GM21529 (cell line): ENCODE measurements around the gene LEMD3.

ENCODE experiments used
- ATAC-seq: cut with Tn5 transposase; IDR thresholded peaks from one replicate; pipeline ENCODE4 v1.9.1; 2021; ENCODE audit not compliant: unreplicated experiment

Gene LEMD3

DNA sequence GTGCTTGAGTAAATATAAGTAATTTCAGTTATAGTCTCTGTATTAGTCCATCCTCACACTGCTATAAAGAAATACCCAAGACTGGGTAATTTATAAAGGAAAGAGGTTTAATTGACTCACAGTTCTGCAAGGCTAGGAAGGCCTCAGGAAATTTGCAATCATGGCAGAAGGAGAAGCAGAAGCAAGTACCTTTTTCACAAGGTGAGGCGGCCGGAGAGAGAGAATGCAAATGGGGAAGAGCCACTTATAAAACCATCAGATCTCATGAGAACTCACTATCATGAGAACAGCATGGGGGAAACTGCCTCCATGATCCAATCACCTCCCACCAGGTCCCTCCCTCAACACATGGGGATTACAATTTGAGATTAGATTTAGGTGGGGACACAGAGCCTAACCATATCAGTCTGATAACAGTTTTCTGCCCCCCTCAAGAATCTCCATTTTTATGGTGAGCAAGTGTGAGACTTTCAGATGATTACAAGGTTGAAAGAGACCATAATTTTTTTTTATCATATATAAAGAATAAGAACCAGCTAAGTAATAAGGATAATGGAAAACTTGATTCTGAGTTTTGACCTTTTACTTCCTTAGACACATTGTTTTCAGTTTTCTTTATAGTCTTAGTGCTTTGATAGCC is 35.6 kb downstream of the LEMD3 start:
- ATAC-seq: no peak

DNA sequence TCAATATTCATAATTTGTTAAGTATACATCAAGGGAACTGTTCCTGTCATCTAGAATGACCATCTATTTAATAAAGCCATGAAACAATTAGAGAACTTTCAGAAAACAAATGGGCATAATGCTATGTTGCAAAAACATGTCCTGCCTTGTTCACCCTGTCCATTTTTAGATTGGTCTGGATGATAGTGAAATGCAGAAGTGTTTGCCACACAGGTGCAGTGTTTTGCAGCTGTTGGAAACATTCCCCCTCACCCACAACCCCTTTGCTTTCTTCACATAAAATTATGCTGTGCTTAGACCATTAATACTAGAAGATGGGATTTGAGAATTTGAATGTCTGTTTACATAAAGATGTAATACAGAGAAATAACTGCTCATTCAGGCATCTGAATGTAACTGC is 36.5 kb downstream of the LEMD3 start:
- peak; percentile 50 for ATAC-seq

- no peak for ATAC-seq
Observed at GRCh38 chr12:65208125-65208524, 38.7 kb downstream of the LEMD3 start.

- no peak for ATAC-seq
Observed at GRCh38 chr12:65208964-65209654, 39.7 kb downstream of the LEMD3 start.

DNA sequence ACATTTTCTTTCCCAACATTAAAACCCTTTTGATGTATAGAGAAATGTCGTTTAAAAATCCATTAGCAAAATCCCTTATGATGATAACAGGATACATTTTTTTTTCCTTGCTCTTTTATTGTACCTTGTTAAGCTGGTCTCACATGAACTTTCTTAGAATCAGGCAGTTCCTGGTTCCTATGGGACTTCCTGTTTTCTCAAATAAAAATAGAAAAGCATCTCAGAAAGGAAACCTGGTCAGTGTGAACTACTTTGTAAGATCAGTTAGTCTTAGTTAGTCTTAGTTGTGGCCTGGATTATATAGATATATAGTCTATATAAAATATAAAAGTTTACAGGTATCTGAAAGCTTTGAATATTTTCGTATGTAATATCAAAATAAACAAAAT is 40.3 kb downstream of the LEMD3 start:
- ATAC-seq: peak; percentile 90

DNA sequence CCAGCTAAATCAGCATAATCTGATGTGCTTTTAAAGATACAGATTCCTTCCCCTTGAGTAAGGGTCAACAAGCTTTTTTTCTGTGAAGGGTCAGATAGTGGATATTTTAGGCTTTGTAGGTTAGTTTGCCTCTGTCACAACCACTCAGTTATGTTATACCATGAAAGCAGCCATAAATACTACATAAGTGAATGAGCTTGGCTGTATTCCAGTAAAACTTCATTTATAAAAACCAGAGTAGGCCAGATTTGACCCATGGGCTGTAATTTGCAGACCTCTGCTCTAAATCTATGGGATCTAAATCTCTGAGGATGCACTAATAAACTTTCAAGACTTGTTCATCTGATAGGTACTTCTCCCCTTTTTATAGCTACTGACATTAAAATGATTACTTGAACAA is 47.7 kb downstream of the LEMD3 start:
- no peak for ATAC-seq

DNA sequence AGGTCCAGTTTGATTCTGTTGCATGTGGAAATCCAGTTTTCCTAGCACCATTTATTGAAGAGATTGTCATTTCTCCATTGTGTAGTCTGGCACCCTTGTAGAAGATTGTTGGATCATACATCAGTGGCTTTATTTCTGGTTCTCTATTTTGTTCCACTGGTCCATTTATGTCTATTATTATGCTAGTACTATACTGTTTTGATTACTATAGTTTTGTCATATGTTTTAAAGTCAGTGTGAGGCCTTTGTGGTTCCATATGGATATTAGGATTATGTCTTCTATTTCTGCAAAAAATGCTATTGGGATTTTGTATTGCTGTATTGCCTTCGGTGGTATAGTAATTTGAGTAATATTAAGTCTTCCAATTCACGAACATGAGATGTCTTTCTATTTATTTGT is 51.4 kb downstream of the LEMD3 start:
- ATAC-seq: no peak

DNA sequence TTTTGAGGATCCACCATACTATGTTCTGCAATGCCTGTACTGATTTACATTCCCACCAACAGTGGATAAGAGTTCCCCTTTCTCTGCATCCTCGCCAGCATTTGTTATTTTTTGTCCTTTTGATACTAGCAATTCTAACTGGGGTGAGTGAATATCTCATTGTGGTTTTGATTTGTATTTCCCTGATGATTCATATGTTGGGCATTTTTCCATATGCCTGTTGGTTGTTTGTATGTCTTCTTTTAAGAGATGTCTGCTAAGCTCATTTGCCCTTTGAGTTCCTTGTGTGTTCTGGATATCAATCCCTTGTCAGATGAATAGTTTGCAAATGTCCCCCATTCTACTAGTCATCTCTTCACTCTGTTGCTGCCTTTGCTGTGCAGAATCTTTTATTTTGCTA is 60.1 kb downstream of the LEMD3 start:
- ATAC-seq: no peak

DNA sequence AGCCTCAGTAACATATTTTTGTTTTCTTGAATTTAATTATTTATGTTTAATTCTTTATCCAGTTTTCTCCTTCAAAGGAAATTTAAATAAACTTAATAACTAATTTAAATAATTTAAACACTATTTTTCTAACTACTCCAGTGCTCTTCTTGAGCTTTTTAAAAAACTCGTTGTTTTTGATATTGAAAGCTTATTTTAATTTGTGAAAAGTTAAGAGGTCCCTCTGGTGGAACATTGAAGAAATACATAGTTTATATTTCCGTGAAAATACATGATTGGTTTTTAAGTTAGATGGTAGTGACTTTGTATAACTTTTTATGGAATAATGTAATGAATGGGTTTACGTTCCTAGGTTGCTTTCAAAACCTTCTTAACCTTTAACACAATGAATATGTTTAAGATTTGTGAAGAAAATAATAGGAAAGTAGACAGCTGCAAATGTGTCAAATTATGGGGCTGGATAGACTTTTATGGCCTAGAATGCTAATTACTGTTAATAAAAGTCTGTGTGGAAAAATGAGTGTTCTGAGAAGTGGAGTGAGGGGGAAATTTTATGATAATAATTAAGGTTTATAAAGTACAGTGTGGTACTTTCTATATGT is 63.2 kb downstream of the LEMD3 start:
- peak; percentile 52 for ATAC-seq

- no peak for ATAC-seq
Observed at GRCh38 chr12:65237153-65237552, 67.8 kb downstream of the LEMD3 start.

GRCh38 chr12:65238609-65239008 is 69.2 kb downstream of the LEMD3 start:
- no peak for ATAC-seq

- no peak for ATAC-seq
Observed at GRCh38 chr12:65248656-65249633, 79.6 kb downstream of the LEMD3 start.

DNA sequence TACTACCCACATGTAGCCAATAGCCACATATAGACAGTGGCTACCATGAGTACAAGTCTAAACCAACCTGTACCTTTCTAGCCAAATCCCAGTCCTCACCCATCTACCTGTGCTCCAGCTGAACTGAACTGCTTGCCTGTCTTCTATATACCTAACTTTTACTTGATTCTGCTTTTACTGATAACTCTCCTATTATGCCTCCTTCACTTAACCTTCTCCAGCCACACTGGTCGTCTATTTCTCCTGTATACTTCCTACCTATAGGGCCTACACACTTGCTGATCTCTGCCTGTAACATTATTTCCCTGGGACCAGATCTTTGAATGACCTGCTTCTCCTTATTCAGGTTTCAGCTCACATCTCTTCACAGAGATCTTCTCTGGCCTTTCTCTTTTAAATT is 83.1 kb downstream of the LEMD3 start:
- no peak for ATAC-seq

- ATAC-seq: no peak
Observed at GRCh38 chr12:65257986-65258385, 88.6 kb downstream of the LEMD3 start.

GRCh38 chr12:65259501-65259900 is 90.1 kb downstream of the LEMD3 start:
- no peak for ATAC-seq

DNA sequence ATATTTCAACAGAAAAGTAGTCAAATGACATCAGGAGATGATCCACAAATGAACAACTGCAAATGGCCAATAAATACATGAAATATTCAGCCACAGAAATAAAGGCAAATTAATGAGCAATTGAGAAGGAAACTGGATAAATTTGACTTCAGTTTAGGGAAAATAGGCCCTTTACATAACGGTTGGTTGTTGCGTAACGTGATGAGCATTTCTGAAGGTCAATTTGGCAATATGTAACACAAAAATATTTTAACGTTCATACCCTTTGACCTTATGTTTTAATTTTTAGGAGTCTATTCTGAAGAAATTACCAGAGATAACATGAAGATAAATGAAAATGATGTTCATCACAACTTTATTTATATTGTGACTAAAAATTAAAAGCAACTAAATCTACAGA is 94.4 kb downstream of the LEMD3 start:
- ATAC-seq: no peak

- ATAC-seq: no peak
Observed at GRCh38 chr12:65266408-65266807, 97.0 kb downstream of the LEMD3 start.

- ATAC-seq: no peak
Observed at GRCh38 chr12:65269603-65270002, 100.2 kb downstream of the LEMD3 start.

DNA sequence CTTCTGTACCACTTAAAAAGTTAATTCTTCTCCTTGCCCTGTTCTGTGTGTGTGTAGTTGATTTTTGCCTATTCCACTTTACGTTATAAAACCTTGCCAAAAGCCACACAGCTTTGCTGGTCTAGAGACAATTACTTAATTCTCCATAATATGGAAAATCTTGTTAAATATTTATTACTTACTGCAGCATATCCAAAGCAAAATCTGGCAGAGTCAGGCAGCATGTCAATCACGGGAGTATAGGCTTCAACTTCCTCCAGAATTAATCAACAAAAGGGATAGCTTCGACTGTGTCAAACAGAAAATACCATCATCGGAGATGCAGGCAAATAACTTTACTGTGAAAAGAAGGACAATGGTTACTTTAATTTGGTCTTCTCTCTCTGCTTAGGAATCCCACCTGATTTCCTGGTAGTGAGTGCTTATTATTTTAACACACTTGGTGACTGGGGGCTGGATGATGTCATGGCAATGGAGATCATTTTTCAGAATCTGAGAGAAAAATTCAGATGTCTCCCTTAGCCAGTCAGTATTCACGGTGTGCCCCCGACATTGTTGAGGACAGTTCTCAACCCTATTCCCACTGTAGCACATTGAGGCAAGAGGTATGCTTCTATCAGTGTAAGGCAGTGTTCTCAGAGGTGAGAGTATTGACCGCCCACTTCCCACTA is 105.4 kb downstream of the LEMD3 start:
- ATAC-seq: no peak

GRCh38 chr12:65275627-65276026 is 106.2 kb downstream of the LEMD3 start:
- no peak for ATAC-seq
